CD4-positive, CD25-positive, alpha-beta regulatory T cell (primary cell): ENCODE measurements around the gene FARP2. TPM values are rescaled to one million over a fixed set of nuclear protein-coding genes. Genes with fewer than 3 reads are reported as not detected.

Experiments used
- ATAC-seq, 2 donors: fragments of 150-1000 bp; cut with Tn5 transposase; one replicate each; pipeline ENCODE4 v1.10.0; 2021; ENCODE audit warnings: low read depth in 2 of 2, moderate number of reproducible peaks in 2 of 2, moderate library complexity in 1 of 2
- DNase-seq, 3 donors: peaks; one replicate each; pipeline versions ENCODE4 v3.0.0 to v3.0.0-alpha.2; 2012 to 2022; ENCODE audit warnings: mixed read lengths in 1 of 3
- H3K27ac ChIP-seq: one replicate; pipeline ENCODE4 v1.7.0; 2013; ENCODE audit warnings: mild to moderate bottlenecking, low read length; ENCODE audit not compliant: insufficient read depth, poor library complexity, severe bottlenecking
- H3K27me3 ChIP-seq: one replicate; pipeline ENCODE4 v1.7.0; 2013; ENCODE audit warnings: low read length; ENCODE audit not compliant: control insufficient read depth, insufficient read depth
- H3K36me3 ChIP-seq: one replicate; pipeline ENCODE4 v1.7.0; 2013; ENCODE audit warnings: mild to moderate bottlenecking, low read length, moderate library complexity; ENCODE audit not compliant: control insufficient read depth, insufficient read depth
- H3K4me1 ChIP-seq: 2 replicates; pipeline ENCODE4 v1.7.0; 2013; ENCODE audit warnings: mild to moderate bottlenecking, low read length; ENCODE audit not compliant: insufficient read depth, control insufficient read depth, poor library complexity, severe bottlenecking
- H3K4me3 ChIP-seq: one replicate; pipeline ENCODE4 v1.7.0; 2013; ENCODE audit warnings: low read depth, mild to moderate bottlenecking, low read length, moderate library complexity
- H3K9me3 ChIP-seq, 2 experiments: 1 replicate in 1 of 2; 2 replicates in 1 of 2; pipeline ENCODE4 v1.7.0; 2013; ENCODE audit warnings: low read length in 2 of 2, mild to moderate bottlenecking in 1 of 2, moderate library complexity in 1 of 2; ENCODE audit not compliant: control insufficient read depth in 2 of 2
- H3K27ac Mint-ChIP-seq, 3 donors: one replicate each; pipeline ENCODE4 v1.8.0; 2020 to 2022; ENCODE audit warnings: mild to moderate bottlenecking in 3 of 3, mixed read lengths in 3 of 3, moderate library complexity in 2 of 3
- H3K27me3 Mint-ChIP-seq: one replicate; pipeline ENCODE4 v1.8.0; 2022; ENCODE audit warnings: mild to moderate bottlenecking, mixed read lengths
- H3K36me3 Mint-ChIP-seq: one replicate; pipeline ENCODE4 v1.8.0; 2020; ENCODE audit warnings: mixed read lengths
- H3K4me1 Mint-ChIP-seq, 4 donors: one replicate each; pipeline ENCODE4 v1.8.0; 2020 to 2022; ENCODE audit warnings: mixed read lengths in 4 of 4, mild to moderate bottlenecking in 1 of 4
- H3K4me3 Mint-ChIP-seq, 4 donors: one replicate each; pipeline ENCODE4 v1.8.0; 2020 to 2022; ENCODE audit warnings: mild to moderate bottlenecking in 4 of 4, mixed read lengths in 4 of 4, moderate library complexity in 3 of 4
- H3K9me3 Mint-ChIP-seq, 7 donors: one replicate each; pipeline ENCODE4 v1.8.0; 2020 to 2022; ENCODE audit warnings: mixed read lengths in 7 of 7, mild to moderate bottlenecking in 3 of 7, moderate library complexity in 2 of 7
- polyA plus RNA-seq, 4 donors: library from polyadenylated mRNA; unstranded; fragments of 300-500 nt; fragmentation: Illumina TruSeq; gene quantifications; one replicate each; pipeline ENCODE4 v1.2.3, GENCODE V29; 2021
- total RNA-seq: library from RNA; stranded (reverse); gene quantifications from one replicate; pipeline ENCODE4 v1.2.3, GENCODE V29; 2022

The FARP2 gene
- total and polyA plus RNA-seq, 5 donors from 2014 or later, result 3.0 to 34.9 (median 7.4) TPM

DNA sequence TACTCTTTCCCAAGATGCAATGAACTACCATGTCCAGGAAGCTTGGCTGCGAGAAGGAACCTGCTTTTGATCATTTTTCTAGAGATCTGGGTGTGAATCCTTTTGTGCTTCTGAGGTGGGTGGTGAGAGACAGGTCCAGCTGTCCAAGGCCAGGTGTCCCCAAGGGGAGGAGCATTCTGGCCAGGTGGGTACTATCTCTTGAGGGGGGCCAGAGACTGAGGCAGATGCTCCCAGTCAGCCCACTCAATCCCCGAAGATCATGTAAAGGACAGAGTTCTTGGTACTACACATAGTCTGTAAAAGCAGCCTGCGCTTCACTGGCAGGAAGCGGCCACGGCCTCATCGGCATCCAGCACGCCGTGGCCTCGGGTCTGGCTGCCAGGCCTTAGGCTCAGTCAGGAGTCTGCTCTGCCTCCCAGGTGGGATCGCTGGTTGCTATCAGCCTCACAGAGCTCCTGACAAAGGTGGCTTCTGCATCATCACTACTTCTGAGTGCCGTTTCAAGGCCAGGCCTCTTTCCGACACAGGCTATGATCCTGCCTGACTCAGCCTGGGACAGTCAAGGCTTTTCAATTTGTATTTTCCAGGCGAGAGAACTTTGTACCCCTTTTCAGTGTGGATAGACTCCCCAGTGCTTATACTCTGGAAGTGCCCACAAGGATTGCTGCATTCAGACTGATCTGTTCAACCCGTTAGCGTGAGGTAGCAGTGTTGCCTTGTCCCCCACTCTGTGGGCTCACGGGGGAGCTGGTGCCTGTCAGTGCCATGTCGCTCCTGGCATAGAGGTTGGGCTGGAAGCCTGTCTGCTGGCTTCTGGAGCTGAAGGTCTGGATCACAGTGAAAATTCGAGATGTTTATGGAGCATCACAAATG is 123.2 kb downstream of the FARP2 start:
- Histone ChIP-seq H3K27ac (no peak overlapping the region), H3K27me3 (no peaks in the 10 kb centered on the region), H3K4me1 (no peaks in the 10 kb centered on the region), H3K4me3 (no peak overlapping the region), H3K9me3 (no peaks in the 10 kb centered on the region), H3K36me3 (peaks cover 3% of the 10 kb centered on the region)
- Mint-ChIP-seq H3K27ac (no peak overlapping the region), H3K4me1 (no peaks in the 10 kb centered on the region), H3K9me3 (no peaks in the 10 kb centered on the region), H3K4me3 (no peak overlapping the region), H3K27me3 (no peaks in the 10 kb centered on the region), H3K36me3 (no peaks in the 10 kb centered on the region)
- no peak for ATAC-seq
- DNase-seq, result no peak

DNA sequence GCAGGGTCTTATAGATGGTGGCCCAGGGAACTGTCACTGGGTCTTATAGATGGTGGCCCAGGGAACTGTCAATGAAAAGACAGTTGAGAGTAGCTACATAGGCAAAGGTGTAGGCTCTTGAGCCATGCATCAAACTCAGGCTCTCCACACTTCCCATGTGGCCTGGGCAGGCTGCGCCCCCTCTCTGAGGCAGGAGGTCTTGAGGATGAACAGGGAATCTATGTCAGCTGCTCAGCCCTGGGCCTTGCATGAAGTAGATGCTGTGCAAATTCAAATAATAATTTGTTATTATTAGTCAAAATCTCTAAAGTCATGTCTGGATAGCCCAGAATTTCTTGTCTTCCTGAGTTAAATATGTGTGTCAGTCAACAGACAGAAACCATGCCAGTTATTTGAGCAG is 125.6 kb downstream of the FARP2 start:
- H3K4me3 ChIP-seq, result no peak overlapping the region
- H3K4me3 Mint-ChIP-seq, result no peak overlapping the region
- no peaks in the 10 kb centered on the region for H3K9me3 ChIP-seq
- H3K27ac ChIP-seq, result no peak overlapping the region
- no peak for ATAC-seq
- H3K36me3 Mint-ChIP-seq, result no peaks in the 10 kb centered on the region
- no peaks in the 10 kb centered on the region for H3K9me3 Mint-ChIP-seq
- no peaks in the 10 kb centered on the region for H3K27me3 Mint-ChIP-seq
- H3K36me3 ChIP-seq, result peaks cover 3% of the 10 kb centered on the region
- H3K27me3 ChIP-seq, result no peaks in the 10 kb centered on the region
- no peaks in the 10 kb centered on the region for H3K4me1 Mint-ChIP-seq
- no peak for DNase-seq
- H3K4me1 ChIP-seq, result no peaks in the 10 kb centered on the region
- no peak overlapping the region for H3K27ac Mint-ChIP-seq

DNA sequence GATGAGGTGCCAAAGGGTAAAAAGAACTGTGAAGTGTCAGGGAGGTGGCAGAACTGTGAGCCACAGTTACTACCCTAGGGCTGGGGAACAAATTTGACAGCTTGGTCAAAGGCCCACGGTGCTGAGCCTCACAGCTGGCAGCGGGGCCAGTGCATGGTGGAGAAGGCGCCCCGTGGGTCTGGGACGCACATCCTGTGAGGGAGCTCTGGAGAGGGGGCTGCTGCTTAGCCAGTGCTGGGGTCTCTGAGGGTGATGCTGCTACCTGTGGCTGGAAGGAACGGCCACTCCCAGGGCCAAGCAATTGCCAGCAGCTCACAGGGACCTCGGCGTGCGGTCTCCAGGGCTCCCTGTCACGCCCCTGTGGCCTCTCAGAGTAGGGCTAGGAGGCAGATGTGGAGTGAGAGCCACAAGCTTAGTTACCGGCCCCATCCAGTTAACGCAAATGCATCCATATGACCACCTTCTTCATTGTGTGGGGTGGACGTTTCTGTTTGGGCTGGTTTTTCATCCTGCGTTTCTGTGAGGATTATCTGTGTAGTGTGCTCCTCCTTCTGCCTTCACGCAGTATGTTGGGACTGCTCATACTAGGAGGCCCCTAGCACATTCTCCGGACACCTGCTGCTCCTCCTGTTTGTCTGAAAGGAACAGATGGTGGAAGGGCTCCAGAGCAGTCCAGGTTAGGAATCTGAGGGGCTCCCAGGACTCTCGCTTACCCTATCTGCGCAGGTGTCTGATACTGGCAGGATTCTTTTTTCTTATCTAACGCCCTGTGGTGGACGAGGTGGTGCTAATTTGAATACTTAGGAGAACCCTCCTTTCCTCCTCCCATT is 126.3 kb downstream of the FARP2 start:
- Histone ChIP-seq H3K4me3 (no peak overlapping the region), H3K27me3 (no peaks in the 10 kb centered on the region), H3K4me1 (no peaks in the 10 kb centered on the region), H3K36me3 (peaks cover 3% of the 10 kb centered on the region), H3K9me3 (no peaks in the 10 kb centered on the region), H3K27ac (no peak overlapping the region)
- Mint-ChIP-seq H3K9me3 (no peaks in the 10 kb centered on the region), H3K27me3 (no peaks in the 10 kb centered on the region), H3K36me3 (no peaks in the 10 kb centered on the region), H3K4me1 (no peaks in the 10 kb centered on the region), H3K4me3 (no peak overlapping the region), H3K27ac (no peak overlapping the region)
- ATAC-seq, result no peak
- DNase-seq, result no peak

DNA sequence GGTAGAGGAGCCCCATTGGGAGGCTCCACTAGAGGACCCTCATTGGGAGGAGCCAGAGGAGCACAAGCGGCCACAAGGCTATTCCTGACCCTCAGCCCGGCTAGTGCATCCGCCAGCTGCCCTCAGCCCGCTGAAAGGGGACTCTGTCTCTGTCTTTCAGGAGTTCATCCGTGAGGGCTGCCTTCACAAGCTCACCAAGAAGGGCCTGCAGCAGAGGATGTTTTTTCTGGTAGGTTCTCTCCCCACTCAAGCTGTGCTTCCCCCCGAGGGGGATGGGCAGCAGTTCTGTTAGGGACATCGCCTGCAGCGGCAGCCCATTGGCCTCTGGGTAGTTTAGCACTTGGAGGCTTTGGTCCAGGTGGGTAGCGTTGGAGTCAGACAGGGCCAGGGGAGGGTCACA is 127.2 kb downstream of the FARP2 start:
- Mint-ChIP-seq H3K36me3 (no peaks in the 10 kb centered on the region), H3K4me3 (no peak overlapping the region), H3K27ac (no peak overlapping the region), H3K9me3 (no peaks in the 10 kb centered on the region), H3K4me1 (no peaks in the 10 kb centered on the region), H3K27me3 (no peaks in the 10 kb centered on the region)
- Histone ChIP-seq H3K27me3 (no peaks in the 10 kb centered on the region), H3K36me3 (peaks cover 3% of the 10 kb centered on the region), H3K4me1 (no peaks in the 10 kb centered on the region), H3K9me3 (no peaks in the 10 kb centered on the region), H3K27ac (no peak overlapping the region), H3K4me3 (no peak overlapping the region)
- DNase-seq (no peak), ATAC-seq (no peak)

DNA sequence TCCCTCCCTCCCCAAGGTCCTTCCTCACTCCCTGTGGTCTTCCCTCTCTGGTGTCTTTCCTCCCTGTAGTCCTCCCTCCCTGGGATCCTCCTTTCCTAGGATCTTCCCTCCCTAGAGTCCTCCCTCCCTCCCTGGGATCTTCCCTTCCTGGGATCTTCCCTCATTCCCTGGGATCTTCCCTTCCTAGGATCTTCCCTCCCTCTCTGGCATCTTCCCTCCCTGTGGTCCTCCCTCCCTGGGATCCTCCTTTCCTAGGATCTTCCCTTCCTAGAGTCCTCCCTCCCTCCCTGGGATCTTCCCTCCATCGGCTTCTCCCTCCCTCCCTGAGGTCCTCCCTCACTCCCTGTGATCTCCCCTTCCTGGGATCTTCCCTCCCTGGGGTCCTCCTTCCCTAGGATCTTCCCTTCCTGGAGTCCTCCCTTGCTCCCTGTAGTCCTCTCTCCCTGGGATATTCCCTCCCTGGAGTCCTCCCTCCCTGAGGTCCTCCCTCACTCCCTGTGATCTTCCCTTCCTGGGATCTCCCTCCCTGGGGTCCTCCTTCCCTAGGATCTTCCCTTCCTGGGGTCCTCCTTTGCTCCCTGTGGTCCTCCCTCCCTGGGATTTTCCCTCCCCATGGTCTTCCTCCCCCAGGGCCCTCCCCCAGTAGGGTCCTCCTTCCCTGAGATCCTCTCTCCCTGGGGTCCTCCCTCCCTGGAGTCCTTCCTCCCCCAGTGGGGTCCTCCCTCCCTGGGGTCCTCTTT is 129.3 kb downstream of the FARP2 start:
- H3K4me3 Mint-ChIP-seq, result no peak overlapping the region
- H3K36me3 Mint-ChIP-seq, result no peaks in the 10 kb centered on the region
- Histone ChIP-seq H3K9me3 (no peaks in the 10 kb centered on the region), H3K27ac (no peak overlapping the region), H3K4me3 (no peak overlapping the region), H3K27me3 (no peaks in the 10 kb centered on the region), H3K36me3 (no peaks in the 10 kb centered on the region), H3K4me1 (no peaks in the 10 kb centered on the region)
- no peak for ATAC-seq
- H3K27me3 Mint-ChIP-seq, result no peaks in the 10 kb centered on the region
- H3K4me1 Mint-ChIP-seq, result no peaks in the 10 kb centered on the region
- H3K9me3 Mint-ChIP-seq, result peaks cover 0 to 2% (median 0%) of the 10 kb centered on the region in 7 donors
- no peak for DNase-seq
- no peak overlapping the region for H3K27ac Mint-ChIP-seq

DNA sequence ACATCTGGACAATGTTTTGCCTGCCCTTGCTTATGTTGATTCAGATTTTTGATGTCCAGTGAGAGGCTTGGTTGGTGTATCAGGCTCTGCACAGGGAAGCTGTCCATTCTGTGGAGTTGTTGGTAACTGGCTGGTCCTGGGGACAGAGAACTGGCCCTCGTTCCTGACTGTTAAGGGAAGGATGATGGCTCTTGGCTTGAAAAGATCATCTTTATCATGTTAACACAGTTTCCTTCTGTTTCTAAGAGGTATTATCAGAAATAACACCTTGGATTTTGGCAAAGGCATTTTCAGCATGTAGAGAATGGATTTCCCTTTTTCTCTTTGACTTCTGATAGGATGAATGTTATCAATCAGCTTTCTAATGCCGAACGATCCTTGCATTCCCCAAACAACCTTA is 133.0 kb downstream of the FARP2 start:
- no peak for ATAC-seq
- H3K27me3 Mint-ChIP-seq, result no peaks in the 10 kb centered on the region
- Histone ChIP-seq H3K27me3 (no peaks in the 10 kb centered on the region), H3K4me1 (no peaks in the 10 kb centered on the region), H3K4me3 (no peak overlapping the region), H3K9me3 (no peaks in the 10 kb centered on the region), H3K27ac (no peak overlapping the region), H3K36me3 (peaks cover 2% of the 10 kb centered on the region)
- peaks cover 0 to 2% (median 0%) of the 10 kb centered on the region in 7 donors for H3K9me3 Mint-ChIP-seq
- peaks cover 0 to 2% (median 0%) of the 10 kb centered on the region in 4 donors for H3K4me1 Mint-ChIP-seq
- peaks cover 6% of the 10 kb centered on the region for H3K36me3 Mint-ChIP-seq
- H3K4me3 Mint-ChIP-seq, result no peak overlapping the region
- no peak for DNase-seq
- H3K27ac Mint-ChIP-seq, result no peak overlapping the region

DNA sequence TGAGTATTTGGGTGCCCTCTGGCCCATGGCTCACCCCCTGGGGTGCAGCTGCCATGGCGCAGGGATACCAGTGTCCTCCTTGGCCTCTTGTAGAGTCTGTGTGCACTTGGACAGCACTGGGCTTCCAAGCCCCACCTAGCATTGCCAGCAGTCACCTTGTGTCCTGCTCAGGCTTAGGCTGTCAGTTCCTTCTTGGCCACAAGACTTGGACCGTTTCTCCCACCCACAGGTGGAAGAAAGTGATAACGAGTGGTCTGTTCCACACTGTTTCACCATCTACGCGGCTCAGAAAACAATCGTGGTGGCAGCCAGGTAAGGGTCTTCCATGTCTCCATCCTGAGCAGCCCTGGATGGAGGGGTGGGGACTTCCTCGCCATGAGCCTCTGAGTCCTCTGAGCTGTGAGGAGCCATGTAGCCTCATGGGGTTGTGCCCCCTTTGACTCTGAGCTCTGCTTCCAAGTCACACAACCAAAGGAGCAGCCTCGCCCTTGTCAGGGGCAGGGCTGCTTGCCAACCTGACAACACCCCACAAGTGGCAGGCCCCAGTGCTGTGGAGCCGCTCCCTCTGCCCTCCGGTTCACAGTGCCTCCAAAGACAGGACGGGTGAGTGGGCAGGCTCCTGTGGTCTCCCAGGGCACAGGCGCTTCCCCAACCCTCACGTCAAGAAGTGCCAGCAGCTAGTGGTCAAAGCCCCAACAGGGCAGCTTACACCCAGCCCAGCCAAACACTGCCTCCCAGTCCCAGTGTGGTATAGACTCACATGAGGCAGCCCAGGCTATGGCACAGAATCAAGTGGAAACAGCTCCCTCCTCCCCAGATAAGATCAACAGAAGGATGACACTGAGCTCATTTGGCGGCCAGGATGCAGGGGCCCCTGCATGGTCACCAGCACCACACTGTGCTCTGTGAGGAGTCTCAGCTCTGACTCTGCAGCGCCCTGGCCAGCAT is 133.9 kb downstream of the FARP2 start:
- peaks cover 0 to 2% (median 0%) of the 10 kb centered on the region in 4 donors for H3K4me1 Mint-ChIP-seq
- H3K9me3 ChIP-seq, result no peaks in the 10 kb centered on the region
- H3K27me3 ChIP-seq, result no peaks in the 10 kb centered on the region
- H3K4me3 Mint-ChIP-seq, result no peak overlapping the region
- ATAC-seq (no peak), DNase-seq (no peak)
- peak overlapping the region in 1 of 3 donors; percentile 49 for H3K27ac Mint-ChIP-seq
- no peaks in the 10 kb centered on the region for H3K4me1 ChIP-seq
- H3K36me3 ChIP-seq, result peaks cover 10% of the 10 kb centered on the region
- no peaks in the 10 kb centered on the region for H3K27me3 Mint-ChIP-seq
- no peak overlapping the region for H3K27ac ChIP-seq
- no peak overlapping the region for H3K4me3 ChIP-seq
- peaks cover 6% of the 10 kb centered on the region for H3K36me3 Mint-ChIP-seq
- peaks cover 0 to 2% (median 0%) of the 10 kb centered on the region in 7 donors for H3K9me3 Mint-ChIP-seq
